Inflammatory macrophage treated with lipopolysaccharide for 1 hour (primary cell): ENCODE results near the gene PMIS2.

Source experiments
- DNase-seq, 2 donors: peaks; one replicate each; pipeline ENCODE4 v3.0.0-alpha.2; 2020 to 2022

The PMIS2 gene

GRCh38 chr19:35556846-35557538 is 29.0 kb upstream of the PMIS2 start:
- no peak for DNase-seq

- peak; percentile 24 to 41 for DNase-seq
These were observed 28.2 kb upstream of the PMIS2 start for GRCh38 chr19:35557539-35558399.

- DNase-seq = no peak
These were observed 27.3 kb upstream of the PMIS2 start for GRCh38 chr19:35558400-35559280.

- no peak for DNase-seq
These were observed 26.7 kb upstream of the PMIS2 start for GRCh38 chr19:35559281-35559659.

- no peak for DNase-seq
These were observed 26.2 kb upstream of the PMIS2 start for GRCh38 chr19:35559781-35560180.

GRCh38 chr19:35560271-35560670 is 25.7 kb upstream of the PMIS2 start:
- no peak for DNase-seq

GRCh38 chr19:35560677-35561076 is 25.3 kb upstream of the PMIS2 start:
- no peak for DNase-seq

GRCh38 chr19:35561436-35561835 is 24.5 kb upstream of the PMIS2 start:
- DNase-seq = no peak

- no peak for DNase-seq
These were observed 23.6 kb upstream of the PMIS2 start for GRCh38 chr19:35562336-35562735.

GRCh38 chr19:35562776-35563175 is 23.2 kb upstream of the PMIS2 start:
- DNase-seq = no peak

GRCh38 chr19:35563207-35563829 is 22.7 kb upstream of the PMIS2 start, which contains the start of gene ATP4A:
Gene ATP4A (minus strand): TSS chr19:35563658. CDS start chr19:35563629, 29 bp downstream.
- no peak for DNase-seq

GRCh38 chr19:35565016-35565856 is 20.7 kb upstream of the PMIS2 start:
- no peak for DNase-seq

GRCh38 chr19:35566738-35567137 is 19.2 kb upstream of the PMIS2 start:
- no peak for DNase-seq

GRCh38 chr19:35569281-35569781 is 16.6 kb upstream of the PMIS2 start:
- DNase-seq = no peak

- DNase-seq = no peak
These were observed 14.5 kb upstream of the PMIS2 start for GRCh38 chr19:35571406-35571965.

GRCh38 chr19:35577918-35578317 is 8.1 kb upstream of the PMIS2 start:
- DNase-seq = no peak

- DNase-seq = no peak
These were observed 7.3 kb upstream of the PMIS2 start for GRCh38 chr19:35578707-35579106.

- DNase-seq = no peak
These were observed 3.2 kb upstream of the PMIS2 start for GRCh38 chr19:35582760-35583159.

GRCh38 chr19:35587321-35587720 is 1.3 kb downstream of the PMIS2 start:
- DNase-seq = no peak

GRCh38 chr19:35590875-35591274 is 4.9 kb downstream of the PMIS2 start:
- no peak for DNase-seq

GRCh38 chr19:35592226-35592625 is 6.3 kb downstream of the PMIS2 start:
- peak in 1 of 2 donors; percentile 25 for DNase-seq
